ENCODE measurements around the gene E2F6. TPM values are rescaled to one million over a fixed set of nuclear protein-coding genes. Genes with fewer than 3 reads are reported as not detected.

The E2F6 gene
- total and polyA plus RNA-seq, 2 of the 13 experiments (the other 11 are each of a cell fraction or from before 2014, with no cell fraction given): 27.3 to 36.0 TPM

DNA sequence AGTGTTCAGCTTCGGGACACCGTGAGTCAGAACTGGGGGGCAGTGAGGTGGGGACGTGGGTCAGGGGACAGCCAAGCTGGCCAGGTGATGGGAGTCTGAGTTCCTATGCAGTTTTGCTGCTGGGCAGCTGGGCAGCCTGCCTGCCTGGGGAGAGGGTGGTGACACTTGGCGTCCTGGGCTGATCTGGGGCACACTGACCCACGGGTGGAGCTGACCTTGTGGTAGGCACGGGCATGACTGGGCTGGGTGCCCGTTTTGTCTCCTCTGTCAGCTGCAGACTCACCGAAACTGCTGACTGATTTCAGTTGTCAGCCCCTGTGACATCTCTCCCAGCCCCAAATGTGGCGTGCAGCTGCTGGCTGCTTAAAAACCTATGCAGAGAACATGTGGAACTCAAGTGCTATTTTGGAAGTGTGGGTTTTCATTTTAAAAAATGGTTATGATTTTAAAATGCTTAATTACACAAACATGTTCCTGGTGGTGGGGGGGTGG is 32.6 kb upstream of the E2F6 start (continued):
- TF ChIP-seq, protein P1, sequence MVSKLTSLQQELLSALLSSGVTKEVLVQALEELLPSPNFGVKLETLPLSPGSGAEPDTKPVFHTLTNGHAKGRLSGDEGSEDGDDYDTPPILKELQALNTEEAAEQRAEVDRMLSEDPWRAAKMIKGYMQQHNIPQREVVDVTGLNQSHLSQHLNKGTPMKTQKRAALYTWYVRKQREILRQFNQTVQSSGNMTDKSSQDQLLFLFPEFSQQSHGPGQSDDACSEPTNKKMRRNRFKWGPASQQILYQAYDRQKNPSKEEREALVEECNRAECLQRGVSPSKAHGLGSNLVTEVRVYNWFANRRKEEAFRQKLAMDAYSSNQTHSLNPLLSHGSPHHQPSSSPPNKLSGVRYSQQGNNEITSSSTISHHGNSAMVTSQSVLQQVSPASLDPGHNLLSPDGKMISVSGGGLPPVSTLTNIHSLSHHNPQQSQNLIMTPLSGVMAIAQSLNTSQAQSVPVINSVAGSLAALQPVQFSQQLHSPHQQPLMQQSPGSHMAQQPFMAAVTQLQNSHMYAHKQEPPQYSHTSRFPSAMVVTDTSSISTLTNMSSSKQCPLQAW (CRISPR knock-in tag; IDR thresholded peaks at IDR 0.05): no peak
- TF ChIP-seq RAD51 (IDR thresholded peaks at IDR 0.05; ENCODE audit: borderline replicate concordance) (no peak), HOXA3 (CRISPR knock-in tag; IDR thresholded peaks at IDR 0.05) (peak; percentile 53), CEBPZ (IDR thresholded peaks at IDR 0.05; ENCODE audit: low read length) (no peak), PCBP2 (optimal IDR thresholded peaks at IDR 0.05; ENCODE audit: low read depth, low read length, poor library complexity, severe bottlenecking) (no peak), ZNF121 (CRISPR knock-in tag; IDR thresholded peaks at IDR 0.05) (no peak), PCBP1 (IDR thresholded peaks at IDR 0.05; ENCODE audit: borderline replicate concordance, low read depth, low read length) (no peak), ZNF737 (CRISPR knock-in tag; IDR thresholded peaks at IDR 0.05; ENCODE audit: borderline replicate concordance) (no peak), ZNF589 (CRISPR knock-in tag; conservative IDR thresholded peaks at IDR 0.05) (no peak), ERF (CRISPR knock-in tag; IDR thresholded peaks at IDR 0.05) (no peak), ZSCAN25 (CRISPR knock-in tag; IDR thresholded peaks at IDR 0.05) (no peak), ZNF761 (CRISPR knock-in tag; conservative IDR thresholded peaks at IDR 0.05) (no peak), ZNF432 (CRISPR knock-in tag; IDR thresholded peaks at IDR 0.05; ENCODE audit: borderline replicate concordance) (no peak), PHF8 (CRISPR knock-in tag; IDR thresholded peaks at IDR 0.05) (0 out of 2 replicates have a peak, but pooled peaks have one; percentile 28), ZNF17 (CRISPR knock-in tag; IDR thresholded peaks at IDR 0.05) (no peak), YEATS2 (CRISPR knock-in tag; IDR thresholded peaks at IDR 0.05; ENCODE audit: borderline replicate concordance) (peak; percentile 12; the same call in 1 of the 2 replicates), EP300 (IDR thresholded peaks at IDR 0.05; ENCODE audit: low read depth in 2 of 2, low read length in 2 of 2) (no peak), EP300 (CRISPR knock-in tag; IDR thresholded peaks at IDR 0.05; ENCODE audit: borderline replicate concordance) (0 out of 2 replicates have a peak, but pooled peaks have one; percentile 37), ZSCAN29 (CRISPR knock-in tag; conservative IDR thresholded peaks at IDR 0.05) (no peak), GATAD2A (CRISPR knock-in tag; IDR thresholded peaks at IDR 0.05) (peak; percentile 37; the same call in 1 of the 2 replicates), FIP1L1 (IDR thresholded peaks at IDR 0.05; ENCODE audit: borderline replicate concordance, insufficient read depth, low read depth, low read length) (no peak), ZNF101 (CRISPR knock-in tag; IDR thresholded peaks at IDR 0.05; ENCODE audit: borderline replicate concordance, low read depth) (no peak), ZNF562 (CRISPR knock-in tag; IDR thresholded peaks at IDR 0.05; ENCODE audit: borderline replicate concordance) (no peak), HOXA5 (CRISPR knock-in tag; IDR thresholded peaks at IDR 0.05) (no peak), SP1 (IDR thresholded peaks at IDR 0.05) (no peak), SP1 (CRISPR knock-in tag; IDR thresholded peaks at IDR 0.05) (0 out of 2 replicates have a peak, but pooled peaks have one; percentile 15), PITX1 (CRISPR knock-in tag; IDR thresholded peaks at IDR 0.05) (no peak), CCDC6 (CRISPR knock-in tag; IDR thresholded peaks at IDR 0.05) (no peak)

All from HepG2 (cell line).